GM12878 (cell line): ENCODE measurements around the gene MCTS1.

Experiments used
- DPF2 ChIP-seq: fragments of 450-650 bp; IDR thresholded peaks from 2 replicates; pipeline ENCODE4 v1.6.1; 2017; ENCODE audit warnings: mild to moderate bottlenecking
- POLR2A ChIP-seq: IDR thresholded peaks from 2 replicates; pipeline ENCODE4 v1.6.1; 2011; ENCODE audit warnings: low read depth, mild to moderate bottlenecking, low read length
- SP1 ChIP-seq: IDR thresholded peaks from one replicate; pipeline ENCODE4 v1.6.1; 2011; ENCODE audit warnings: low read depth, low read length
- TF ChIP-seq, protein P1 (sequence below), 3 experiments: IDR thresholded peaks in 2 of 3; conservative IDR thresholded peaks in 1 of 3; 2 replicates each; pipeline ENCODE4 v1.5.1; 2011; ENCODE audit warnings: low read depth in 3 of 3, low read length in 3 of 3, mild to moderate bottlenecking in 3 of 3, control low read depth in 2 of 3, moderate library complexity in 2 of 3, inconsistent platforms in 1 of 3, mixed read lengths in 1 of 3; ENCODE audit not compliant: control insufficient read depth in 2 of 3, insufficient read depth in 1 of 3; ENCODE audit errors: extremely low read depth in 1 of 3

DNA sequence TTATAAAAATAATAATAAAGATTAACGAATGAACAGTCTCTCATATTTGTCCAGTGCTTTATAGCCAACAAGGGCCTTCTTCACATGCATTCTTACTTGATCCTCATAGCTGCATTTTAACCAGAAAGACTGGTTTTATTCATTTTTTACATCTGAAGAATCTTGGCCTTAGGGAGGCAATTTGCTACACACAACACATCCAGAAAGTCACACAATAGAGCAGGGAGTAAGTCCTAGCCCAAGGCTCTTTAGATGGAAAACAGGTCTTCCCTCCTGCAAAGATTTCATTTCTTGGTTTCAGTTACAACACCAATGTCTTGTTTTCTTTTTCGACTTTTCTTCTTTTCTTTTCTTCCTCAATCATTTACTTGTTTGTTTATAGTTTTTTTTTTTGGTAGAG lies 39.0 kb downstream of the MCTS1 start:
- TF ChIP-seq, protein P1, sequence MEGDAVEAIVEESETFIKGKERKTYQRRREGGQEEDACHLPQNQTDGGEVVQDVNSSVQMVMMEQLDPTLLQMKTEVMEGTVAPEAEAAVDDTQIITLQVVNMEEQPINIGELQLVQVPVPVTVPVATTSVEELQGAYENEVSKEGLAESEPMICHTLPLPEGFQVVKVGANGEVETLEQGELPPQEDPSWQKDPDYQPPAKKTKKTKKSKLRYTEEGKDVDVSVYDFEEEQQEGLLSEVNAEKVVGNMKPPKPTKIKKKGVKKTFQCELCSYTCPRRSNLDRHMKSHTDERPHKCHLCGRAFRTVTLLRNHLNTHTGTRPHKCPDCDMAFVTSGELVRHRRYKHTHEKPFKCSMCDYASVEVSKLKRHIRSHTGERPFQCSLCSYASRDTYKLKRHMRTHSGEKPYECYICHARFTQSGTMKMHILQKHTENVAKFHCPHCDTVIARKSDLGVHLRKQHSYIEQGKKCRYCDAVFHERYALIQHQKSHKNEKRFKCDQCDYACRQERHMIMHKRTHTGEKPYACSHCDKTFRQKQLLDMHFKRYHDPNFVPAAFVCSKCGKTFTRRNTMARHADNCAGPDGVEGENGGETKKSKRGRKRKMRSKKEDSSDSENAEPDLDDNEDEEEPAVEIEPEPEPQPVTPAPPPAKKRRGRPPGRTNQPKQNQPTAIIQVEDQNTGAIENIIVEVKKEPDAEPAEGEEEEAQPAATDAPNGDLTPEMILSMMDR (IDR thresholded peaks at IDR 0.05 in 2 of 3, conservative IDR thresholded peaks at IDR 0.05 in 1 of 3; ENCODE audit: control insufficient read depth in 2 of 3, extremely low read depth in 1 of 3, insufficient read depth in 1 of 3, low read depth in 3 of 3, low read length in 3 of 3): no peak
- TF ChIP-seq DPF2: no peak
- TF ChIP-seq SP1: no peak
- no peak for TF ChIP-seq POLR2A
